Mesendoderm (in vitro differentiated cells): Measurements from ENCODE around the gene RREB1.

ENCODE experiments used
- DNase-seq: peaks from one replicate; pipeline ENCODE4 v3.0.0; 2013
- H2AK5ac ChIP-seq: 2 replicates; pipeline ENCODE4 v1.6.1; 2013; ENCODE audit warnings: low read length, inconsistent platforms
- H2BK120ac ChIP-seq: 2 replicates; pipeline ENCODE4 v1.6.1; 2013; ENCODE audit warnings: low read depth, mild to moderate bottlenecking, low read length, moderate library complexity, mixed read lengths
- H2BK15ac ChIP-seq: replicated peaks from 2 replicates; pipeline ENCODE4 v1.6.1; 2013; ENCODE audit warnings: low read depth, mild to moderate bottlenecking, moderate library complexity
- H2BK5ac ChIP-seq: 2 replicates; pipeline ENCODE4 v1.6.1; 2013; ENCODE audit warnings: low read length, inconsistent platforms
- H3K18ac ChIP-seq: 2 replicates; pipeline ENCODE4 v1.6.1; 2013; ENCODE audit warnings: mild to moderate bottlenecking, low read length, mixed read lengths
- H3K23ac ChIP-seq: one replicate; pipeline ENCODE4 v1.6.1; 2013; ENCODE audit warnings: low read length
- H3K27ac ChIP-seq: 2 replicates; pipeline ENCODE4 v1.5.1; 2013; ENCODE audit warnings: low read depth, mild to moderate bottlenecking, inconsistent platforms, low read length, moderate library complexity
- H3K27me3 ChIP-seq: 2 replicates; pipeline ENCODE4 v1.6.1; 2013; ENCODE audit warnings: low read length, control low read depth, mild to moderate bottlenecking, inconsistent platforms; ENCODE audit not compliant: insufficient read depth, poor library complexity
- H3K36me3 ChIP-seq: 2 replicates; pipeline ENCODE4 v1.6.1; 2013; ENCODE audit warnings: low read length, inconsistent platforms; ENCODE audit not compliant: control insufficient read depth, insufficient read depth
- H3K4ac ChIP-seq: one replicate; pipeline ENCODE4 v1.6.1; 2013; ENCODE audit warnings: low read depth, mild to moderate bottlenecking, low read length, moderate library complexity
- H3K4me1 ChIP-seq: 2 replicates; pipeline ENCODE4 v1.6.1; 2013; ENCODE audit warnings: low read depth, low read length, inconsistent platforms; ENCODE audit not compliant: control insufficient read depth
- H3K4me2 ChIP-seq: 2 replicates; pipeline ENCODE4 v1.6.1; 2013; ENCODE audit warnings: low read length
- H3K4me3 ChIP-seq: 2 replicates; pipeline ENCODE4 v1.5.1; 2013; ENCODE audit warnings: mild to moderate bottlenecking, low read length
- H3K56ac ChIP-seq: one replicate; pipeline ENCODE4 v1.6.1; 2013; ENCODE audit warnings: low read length
- H3K79me1 ChIP-seq: 2 replicates; pipeline ENCODE4 v1.6.1; 2013; ENCODE audit warnings: low read length, inconsistent platforms
- H3K79me2 ChIP-seq: 2 replicates; pipeline ENCODE4 v1.6.1; 2013; ENCODE audit warnings: mild to moderate bottlenecking, low read length; ENCODE audit not compliant: control insufficient read depth, insufficient read depth
- H3K9ac ChIP-seq: 2 replicates; pipeline ENCODE4 v1.6.1; 2013; ENCODE audit warnings: low read length, inconsistent platforms
- H4K5ac ChIP-seq: one replicate; pipeline ENCODE4 v1.6.1; 2013; ENCODE audit warnings: low read length
- H4K8ac ChIP-seq: one replicate; pipeline ENCODE4 v1.6.1; 2013; ENCODE audit warnings: low read depth, mild to moderate bottlenecking, control low read depth, low read length, moderate library complexity
- WGBS: extraction: QIAGEN DNeasy Blood & Tissue Kit; methylation state at CpG from one replicate; pipeline ENCODE4 v1.1.7; 2013; ENCODE audit warnings: low lambda C conversion rate, missing lambda C conversion rate; ENCODE audit not compliant: insufficient coverage; ENCODE audit errors: extremely low coverage; 5-methylcytosine and 5-hydroxymethylcytosine counted together

Gene RREB1

GRCh38 chr6:7258231-7258763 lies 150.5 kb downstream of the RREB1 start:
- no peak overlapping the region for H3K23ac ChIP-seq
- no peak overlapping the region for H2BK120ac ChIP-seq
- H3K27ac ChIP-seq: no peak overlapping the region
- no peak overlapping the region for H3K9ac ChIP-seq
- H3K4ac ChIP-seq: no peak overlapping the region
- no peak overlapping the region for H2BK15ac ChIP-seq
- no peaks in the 10 kb centered on the region for H3K27me3 ChIP-seq
- DNase-seq: no peak
- no peak overlapping the region for H3K4me2 ChIP-seq
- no peak overlapping the region for H3K18ac ChIP-seq
- no peaks in the 10 kb centered on the region for H3K4me1 ChIP-seq
- H2AK5ac ChIP-seq: no peak overlapping the region
- no CpG with 5 or more reads among the region's 9 CpGs for WGBS
- H4K5ac ChIP-seq: no peak overlapping the region
- H4K8ac ChIP-seq: no peak overlapping the region
- H3K79me1 ChIP-seq: no peaks in the 10 kb centered on the region
- no peak overlapping the region for H3K56ac ChIP-seq
- no peak overlapping the region for H3K4me3 ChIP-seq
- H2BK5ac ChIP-seq: no peak overlapping the region
- H3K79me2 ChIP-seq: no peaks in the 10 kb centered on the region
- no peaks in the 10 kb centered on the region for H3K36me3 ChIP-seq

GRCh38 chr6:7260291-7261031 lies 152.7 kb downstream of the RREB1 start:
- Histone ChIP-seq H3K18ac (no peak overlapping the region), H3K79me2 (no peaks in the 10 kb centered on the region), H3K36me3 (no peaks in the 10 kb centered on the region), H4K5ac (no peak overlapping the region), H3K56ac (peak overlapping the region; percentile 93), H3K4me3 (peak overlapping the region; percentile 35), H3K4me1 (no peaks in the 10 kb centered on the region), H3K27ac (peak overlapping the region; percentile 42), H3K23ac (peak overlapping the region; percentile 1), H3K27me3 (no peaks in the 10 kb centered on the region), H3K79me1 (no peaks in the 10 kb centered on the region), H2AK5ac (no peak overlapping the region), H3K4me2 (peak overlapping the region; percentile 59), H2BK15ac (no peak overlapping the region), H2BK120ac (no peak overlapping the region), H3K4ac (no peak overlapping the region), H4K8ac (no peak overlapping the region), H3K9ac (peak overlapping the region; percentile 81), H2BK5ac (peak overlapping the region; percentile 23)
- DNase-seq: peak; percentile 18
- WGBS: no CpG with 5 or more reads among the region's 13 CpGs

- no peak overlapping the region for H4K8ac ChIP-seq
- peak overlapping the region; percentile 45 for H3K23ac ChIP-seq
- no peak overlapping the region for H2AK5ac ChIP-seq
- H2BK5ac ChIP-seq: peak overlapping the region; percentile 23
- H3K79me2 ChIP-seq: no peaks in the 10 kb centered on the region
- no CpG with 5 or more reads among the region's 43 CpGs for WGBS
- H3K36me3 ChIP-seq: no peaks in the 10 kb centered on the region
- H3K18ac ChIP-seq: no peak overlapping the region
- H3K56ac ChIP-seq: peak overlapping the region; percentile 93
- no peaks in the 10 kb centered on the region for H3K4me1 ChIP-seq
- no peak overlapping the region for H4K5ac ChIP-seq
- peak overlapping the region; percentile 69 for H3K4me3 ChIP-seq
- no peaks in the 10 kb centered on the region for H3K27me3 ChIP-seq
- no peak overlapping the region for H3K4ac ChIP-seq
- peak; percentile 99 for DNase-seq
- H2BK15ac ChIP-seq: no peak overlapping the region
- peak overlapping the region; percentile 42 for H3K27ac ChIP-seq
- H3K4me2 ChIP-seq: peak overlapping the region; percentile 59
- H3K9ac ChIP-seq: peak overlapping the region; percentile 81
- no peaks in the 10 kb centered on the region for H3K79me1 ChIP-seq
- H2BK120ac ChIP-seq: no peak overlapping the region
These were observed 153.5 kb downstream of the RREB1 start for GRCh38 chr6:7261032-7261841.

GRCh38 chr6:7261852-7262461 lies 154.2 kb downstream of the RREB1 start:
- Histone ChIP-seq H3K4me1 (no peaks in the 10 kb centered on the region), H3K4me3 (peak overlapping the region; percentile 69), H2BK120ac (no peak overlapping the region), H3K27me3 (no peaks in the 10 kb centered on the region), H4K5ac (no peak overlapping the region), H3K56ac (peak overlapping the region; percentile 89), H3K36me3 (no peaks in the 10 kb centered on the region), H3K18ac (no peak overlapping the region), H2BK15ac (no peak overlapping the region), H3K79me1 (no peaks in the 10 kb centered on the region), H3K4ac (no peak overlapping the region), H3K9ac (peak overlapping the region; percentile 76), H3K23ac (no peak overlapping the region), H3K4me2 (peak overlapping the region; percentile 14), H3K27ac (no peak overlapping the region), H4K8ac (no peak overlapping the region), H2BK5ac (no peak overlapping the region), H3K79me2 (no peaks in the 10 kb centered on the region), H2AK5ac (no peak overlapping the region)
- DNase-seq: peak; percentile 82
- no CpG with 5 or more reads among the region's 13 CpGs for WGBS

GRCh38 chr6:7262746-7263518 lies 155.2 kb downstream of the RREB1 start:
- no peaks in the 10 kb centered on the region for H3K36me3 ChIP-seq
- no peak overlapping the region for H2BK15ac ChIP-seq
- no peak overlapping the region for H3K23ac ChIP-seq
- H3K9ac ChIP-seq: no peak overlapping the region
- H2BK5ac ChIP-seq: no peak overlapping the region
- H3K56ac ChIP-seq: no peak overlapping the region
- no peak overlapping the region for H2AK5ac ChIP-seq
- no peak overlapping the region for H3K27ac ChIP-seq
- H4K8ac ChIP-seq: no peak overlapping the region
- H4K5ac ChIP-seq: no peak overlapping the region
- no peaks in the 10 kb centered on the region for H3K79me2 ChIP-seq
- no peaks in the 10 kb centered on the region for H3K4me1 ChIP-seq
- no peak overlapping the region for H2BK120ac ChIP-seq
- no peak overlapping the region for H3K4me3 ChIP-seq
- H3K27me3 ChIP-seq: no peaks in the 10 kb centered on the region
- no CpG with 5 or more reads among the region's 16 CpGs for WGBS
- H3K4ac ChIP-seq: no peak overlapping the region
- no peak overlapping the region for H3K4me2 ChIP-seq
- H3K79me1 ChIP-seq: no peaks in the 10 kb centered on the region
- H3K18ac ChIP-seq: no peak overlapping the region
- DNase-seq: no peak
